K562 (cell line): Measurements from ENCODE around the gene BCHE. TPM values are rescaled to one million over a fixed set of nuclear protein-coding genes. Genes with fewer than 3 reads are reported as not detected.

Experiments
- ATAC-seq: fragments of 200-7000 bp; cut with Tn5 transposase; 3 replicates; pipeline ENCODE4 v1.9.1; 2020; ENCODE audit warnings: moderate library complexity
- BruUV-seq: library from RNA; stranded (reverse); fragments of 400-500 nt; replicated peaks from 2 replicates; lab custom pipeline; 2021; lab: Mats Ljungman, UMichigan
- CTCF ChIA-PET: fragments of 300-600 bp; formaldehyde crosslinking; extraction: SDS; loops from one replicate; lab custom pipeline; 2021; ENCODE audit warnings: low intra/inter-chr PET ratio; lab: Yijun Ruan, JAX
- POLR2A ChIA-PET: fragments of 300-600, 350-650 bp; sonication (Branson Sonifier 250); formaldehyde crosslinking; extraction: SDS; loops from one replicate; lab custom pipeline; 2021; ENCODE audit warnings: antibody characterized with exemption, inconsistent platforms; lab: Yijun Ruan, JAX
- DNase-seq, 4 experiments: peaks; one replicate each; pipeline versions ENCODE4 v3.0.0 to v3.0.0-alpha.2; 2011 to 2018; ENCODE audit warnings: low spot score in 3 of 4, mixed read lengths in 3 of 4; ENCODE audit errors: extremely low read depth in 1 of 4
- FAIRE-seq: peaks from 2 replicates; lab custom pipeline; 2011; peaks lifted over from hg19 to GRCh38; lab: Jason Lieb, UNC
- H2AFZ ChIP-seq: 2 replicates; pipeline ENCODE4 v1.6.0; 2011; ENCODE audit warnings: low read depth, low read length, control low read depth, inconsistent platforms
- H3K27ac ChIP-seq: fragments of 200-600 bp; 3 replicates; pipeline ENCODE4 v1.8.0; 2011; ENCODE audit warnings: low read depth, mild to moderate bottlenecking, control low read depth, inconsistent platforms, low read length, moderate library complexity, mixed read lengths; ENCODE audit errors: extremely low read depth
- H3K27me3 ChIP-seq, 2 experiments: fragments of 300-600 bp in 1 of 2; 2 replicates in 1 of 2; 3 replicates in 1 of 2; pipeline versions ENCODE4 v1.6.0 to v1.8.0; 2011; ENCODE audit warnings: inconsistent platforms in 2 of 2, low read length in 2 of 2, mild to moderate bottlenecking in 1 of 2, mixed read lengths in 1 of 2, moderate library complexity in 1 of 2; ENCODE audit not compliant: control insufficient read depth in 2 of 2, insufficient read depth in 2 of 2
- H3K36me3 ChIP-seq: fragments of 300-600 bp; 3 replicates; pipeline ENCODE4 v1.8.0; 2011; ENCODE audit warnings: mild to moderate bottlenecking, low read length, inconsistent platforms; ENCODE audit not compliant: control insufficient read depth, insufficient read depth
- H3K4me1 ChIP-seq, 2 experiments: fragments of 200-600 bp in 1 of 2; replicated peaks in 1 of 2; 2 replicates in 1 of 2; 3 replicates in 1 of 2; pipeline versions ENCODE4 v1.5.1 to v1.8.0; 2011; ENCODE audit warnings: inconsistent platforms in 2 of 2, low read length in 2 of 2, mild to moderate bottlenecking in 1 of 2, mixed read lengths in 1 of 2, moderate library complexity in 1 of 2; ENCODE audit not compliant: control insufficient read depth in 2 of 2, insufficient read depth in 2 of 2
- H3K4me2 ChIP-seq: 2 replicates; pipeline ENCODE4 v1.6.1; 2011; ENCODE audit warnings: low read length, control low read depth, inconsistent platforms, mixed read lengths; ENCODE audit not compliant: insufficient read depth
- H3K4me3 ChIP-seq: fragments of 200-600 bp; sonication (generic), shearing (Covaris generic); 2 replicates; pipeline ENCODE4 v1.5.1; 2016; ENCODE audit warnings: control low read depth, inconsistent platforms
- H3K79me2 ChIP-seq: fragments of 200-600 bp; 3 replicates; pipeline ENCODE4 v1.8.0; 2011; ENCODE audit warnings: low read length, inconsistent platforms; ENCODE audit not compliant: control insufficient read depth, insufficient read depth
- H3K9ac ChIP-seq, 2 experiments: 2 replicates each; pipeline versions ENCODE4 v1.6.0 to v1.6.1; 2011; ENCODE audit warnings: low read depth in 2 of 2, low read length in 2 of 2, control low read depth in 1 of 2, inconsistent platforms in 1 of 2, mild to moderate bottlenecking in 1 of 2, mixed read lengths in 1 of 2; ENCODE audit not compliant: insufficient read depth in 1 of 2
- H3K9me1 ChIP-seq: one replicate; pipeline ENCODE4 v1.6.0; 2011; ENCODE audit warnings: inconsistent platforms, mild to moderate bottlenecking, low read length, moderate library complexity; ENCODE audit not compliant: control insufficient read depth, insufficient read depth
- H3K9me3 ChIP-seq: replicated peaks from 2 replicates; pipeline ENCODE4 v1.5.1; 2011; ENCODE audit warnings: low read depth, low read length, inconsistent platforms; ENCODE audit not compliant: control insufficient read depth, insufficient read depth
- H4K20me1 ChIP-seq: replicated peaks from 2 replicates; pipeline ENCODE4 v1.6.1; 2011; ENCODE audit warnings: low read length, inconsistent platforms, mixed read lengths; ENCODE audit not compliant: control insufficient read depth, insufficient read depth
- DLX4 ChIP-seq: fragments of 250-450 bp; sonication (Bioruptor Pico); IDR thresholded peaks from 2 replicates; pipeline ENCODE4 v1.6.1; 2021; ENCODE audit warnings: mild to moderate bottlenecking
- MCM2 ChIP-seq: fragments of 450-650 bp; IDR thresholded peaks from 2 replicates; pipeline ENCODE4 v1.6.1; 2017; ENCODE audit warnings: low read depth, mild to moderate bottlenecking
- NR2C1 ChIP-seq, 2 experiments: fragments of 450-650 bp; IDR thresholded peaks; 2 replicates each; pipeline ENCODE4 v1.6.1; 2017; ENCODE audit warnings: mild to moderate bottlenecking in 2 of 2, antibody characterized with exemption in 1 of 2, inconsistent platforms in 1 of 2, missing compliant biosample characterization in 1 of 2, missing genetic modification characterization in 1 of 2
- TSC22D4 ChIP-seq: fragments of 450-650 bp; IDR thresholded peaks from 2 replicates; pipeline ENCODE4 v1.6.1; 2016; ENCODE audit warnings: missing genetic modification characterization, missing biosample characterization, control low read depth
- ZNF184 ChIP-seq: sonication (generic); formaldehyde crosslinking; IDR thresholded peaks from 2 replicates; pipeline ENCODE4 v1.5.0; 2020; ENCODE audit warnings: missing genetic modification reagents
- ZNF23 ChIP-seq: fragments of 250-450 bp; sonication (Bioruptor Pico); IDR thresholded peaks from 2 replicates; pipeline ENCODE4 v1.4.0; 2020; ENCODE audit warnings: mild to moderate bottlenecking
- ZNF253 ChIP-seq: fragments of 250-450 bp; sonication (Bioruptor Pico); conservative IDR thresholded peaks from 2 replicates; pipeline ENCODE4 v1.6.1; 2021; ENCODE audit warnings: mild to moderate bottlenecking
- ZNF408 ChIP-seq: fragments of 250-450 bp; sonication (Bioruptor Pico); IDR thresholded peaks from 2 replicates; pipeline ENCODE4 v1.4.0; 2020; ENCODE audit warnings: low read depth, mild to moderate bottlenecking, moderate library complexity
- ZSCAN29 ChIP-seq: fragments of 450-650 bp; IDR thresholded peaks from 2 replicates; pipeline ENCODE4 v1.6.1; 2017
- WGBS: fragments of 100-300 bp; shearing (Covaris generic); methylation state at CpG from one replicate; pipeline ENCODE4 v1.1.6; 2016; ENCODE audit warnings: low coverage, mixed read lengths; ENCODE audit not compliant: insufficient coverage; ENCODE audit errors: missing lambda C conversion rate; 5-methylcytosine and 5-hydroxymethylcytosine counted together
- in situ Hi-C: fragments of 300-500 bp; cut with MboI; formaldehyde crosslinking; loops from 4 replicates; pipeline ENCODE4 v1.15.0; 2018; ENCODE audit warnings: inconsistent platforms, mixed read lengths
- intact Hi-C: fragments of 100-400 bp; cut with micrococcal nuclease; formaldehyde crosslinking; loops from 2 replicates; pipeline ENCODE4 v1.14.2; 2022
- polyA plus RNA-seq, 8 experiments: library from polyadenylated mRNA; depleted of rRNA in 4 of 8; stranded (reverse) in 5 of 8; unstranded in 3 of 8; fragments of >200 nt; fragmentation: Nextera tagmentation in 2 of 8; fragmentation: Illumina TruSeq in 1 of 8; extraction: Ambion mirVana in 2 of 8; extraction: Trizol in 1 of 8; gene quantifications; 2 replicates each; pipeline versions ENCODE4 v1.2.1 to v1.2.3, GENCODE V29; 2011 to 2014; ENCODE audit warnings: inconsistent platforms in 1 of 8, missing spikeins in 1 of 8
- total RNA-seq, 7 experiments: library from RNA; depleted of rRNA in 6 of 7; stranded (reverse); fragments of >200 nt in 6 of 7; fragmentation: Illumina TruSeq in 2 of 7; extraction: Trizol in 2 of 7; gene quantifications; 2 replicates each; pipeline versions ENCODE4 v1.2.1 to v1.2.3, GENCODE V29; 2011 to 2021; ENCODE audit warnings: low replicate concordance in 1 of 7

The BCHE gene
- total and polyA plus RNA-seq, 9 of the 15 experiments (the other 6 are each of a cell fraction or from before 2014, with no cell fraction given), result 0.09 to 0.24 (median 0.12) TPM; not detected in 2

DNA sequence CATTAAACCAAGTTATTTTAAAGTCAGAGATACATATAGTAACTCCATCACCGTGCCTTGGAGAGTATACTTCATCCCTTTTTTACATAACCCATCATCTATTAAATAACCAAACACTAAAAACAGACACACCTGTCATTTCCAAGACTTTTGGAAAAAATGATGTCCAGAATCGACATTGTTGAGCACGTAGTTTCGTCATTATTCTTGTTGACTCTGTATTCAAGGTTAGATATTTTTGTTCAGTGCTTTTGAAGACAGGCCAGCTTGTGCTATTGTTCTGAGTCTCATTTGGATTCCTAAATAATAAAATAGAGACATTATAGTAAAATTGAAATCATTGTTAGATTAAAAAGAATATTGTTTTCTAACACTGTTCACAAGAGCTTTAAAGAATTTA, 51.2 kb downstream of the BCHE start:
- ChIA-PET CTCF (no interaction called here), POLR2A (no interaction called here)
- DNase-seq, result no peak
- in situ Hi-C loops, result no loop called here
- Histone ChIP-seq H3K4me1 (no peaks in the 10 kb centered on the region), H3K4me3 (no peak overlapping the region), H3K9me1 (no peaks in the 10 kb centered on the region), H3K9ac (no peak overlapping the region), H3K27me3 (no peaks in the 10 kb centered on the region), H3K9me3 (0 out of 2 replicates have a peak, but pooled peaks cover 2% of the 10 kb centered on the region), H3K4me2 (no peak overlapping the region), H2AFZ (no peak overlapping the region), H3K36me3 (no peaks in the 10 kb centered on the region), H3K27ac (no peak overlapping the region), H3K79me2 (no peaks in the 10 kb centered on the region)
- WGBS, result 2% methylated on average over 4 of the region's 4 CpGs
- BruUV-seq, result no TSS peak
- no peak for FAIRE-seq
- intact Hi-C loops, result no loop called here
- ATAC-seq, result no peak
- no peak for TF ChIP-seq ZNF408 (CRISPR knock-in tag)
- TF ChIP-seq ZNF253, result no peak
- no peak for TF ChIP-seq ZNF184
- TF ChIP-seq ZNF23 (CRISPR knock-in tag), result no peak
- TF ChIP-seq DLX4 (CRISPR knock-in tag), result no peak
- TF ChIP-seq MCM2, result no peak
- TF ChIP-seq, all 486 proteins: peak for 0
- H4K20me1 ChIP-seq, result no peaks in the 10 kb centered on the region

GRCh38 chr3:165784337-165784736, 52.9 kb downstream of the BCHE start:
- intact Hi-C loops, result no loop called here
- ATAC-seq, result no peak
- Histone ChIP-seq H3K79me2 (no peaks in the 10 kb centered on the region), H3K4me2 (no peak overlapping the region), H3K27me3 (no peaks in the 10 kb centered on the region), H3K9ac (no peak overlapping the region), H3K36me3 (no peaks in the 10 kb centered on the region), H3K4me1 (no peaks in the 10 kb centered on the region), H3K4me3 (no peak overlapping the region), H3K27ac (no peak overlapping the region), H3K9me3 (0 out of 2 replicates have a peak, but pooled peaks cover 2% of the 10 kb centered on the region), H3K9me1 (no peaks in the 10 kb centered on the region), H4K20me1 (no peaks in the 10 kb centered on the region), H2AFZ (no peak overlapping the region)
- FAIRE-seq, result no peak
- 0% methylated on average over 3 of the region's 3 CpGs for WGBS
- POLR2A ChIA-PET, result interaction anchor here (0.6 kb wide), 1 partner anchor 18 kb away, joined by 3 read pairs; no protein-coding TSS in a partner anchor
- CTCF ChIA-PET, result no interaction called here
- DNase-seq, result no peak
- TF ChIP-seq TSC22D4 (tag) (no peak), NR2C1 (IDR thresholded peaks at IDR 0.05) (no peak), NR2C1 (tag; IDR thresholded peaks at IDR 0.05) (no peak), ZSCAN29 (no peak)
- in situ Hi-C loops, result no loop called here
- no TSS peak for BruUV-seq
